GM19035 (cell line): ENCODE results near the gene MRPL10.
"Not testable (repeated sequence)": the region's sequence is repeated elsewhere in the genome, so short reads cannot be mapped to it uniquely, and the experiment has no call there.

ENCODE experiments used
- ATAC-seq: cut with Tn5 transposase; IDR thresholded peaks from one replicate; pipeline ENCODE4 v1.9.1; 2021; ENCODE audit not compliant: unreplicated experiment

MRPL10 gene

GRCh38 chr17:47800686-47801085 lies 30.7 kb downstream of the MRPL10 start:
- ATAC-seq = no peak

- ATAC-seq = no peak
Measured at GRCh38 chr17:47797797-47798196, 33.5 kb downstream of the MRPL10 start.

GRCh38 chr17:47792979-47793378 lies 38.4 kb downstream of the MRPL10 start:
- no peak for ATAC-seq

- ATAC-seq = no peak
Measured at GRCh38 chr17:47792457-47792856, 38.9 kb downstream of the MRPL10 start.

- no peak for ATAC-seq
Measured at GRCh38 chr17:47791025-47791424, 40.3 kb downstream of the MRPL10 start.

- ATAC-seq = no peak
Measured at GRCh38 chr17:47789611-47790561, 41.5 kb downstream of the MRPL10 start.

GRCh38 chr17:47785538-47786123 lies 45.7 kb downstream of the MRPL10 start:
- ATAC-seq = no peak

GRCh38 chr17:47781397-47781796 lies 49.9 kb downstream of the MRPL10 start:
- ATAC-seq = no peak

GRCh38 chr17:47778184-47778635 lies 53.1 kb downstream of the MRPL10 start:
- ATAC-seq = no peak

- no peak for ATAC-seq
Measured at GRCh38 chr17:47776330-47777197, 54.8 kb downstream of the MRPL10 start.

- ATAC-seq = no peak
Measured at GRCh38 chr17:47774987-47775580, 56.3 kb downstream of the MRPL10 start.

GRCh38 chr17:47774331-47774730 lies 57.0 kb downstream of the MRPL10 start:
- ATAC-seq = no peak

- ATAC-seq = not testable (repeated sequence)
Measured at GRCh38 chr17:47773649-47774048, 57.7 kb downstream of the MRPL10 start.
